ENCODE results near the gene MEGF6.

Gene MEGF6

GRCh38 chr1:3599286-3599811, 12.0 kb downstream of the MEGF6 start:
- Histone ChIP-seq H3K27ac (ENCODE audit: poor library complexity, severe bottlenecking) (no peak overlapping the region), H3K9me3 (ENCODE audit: severe bottlenecking) (no peaks in the 10 kb centered on the region), H3K27me3 (ENCODE audit: insufficient read depth, poor library complexity, severe bottlenecking) (no peaks in the 10 kb centered on the region), H3K4me1 (ENCODE audit: insufficient read depth, poor library complexity, severe bottlenecking) (no peaks in the 10 kb centered on the region), H3K4me3 (ENCODE audit: severe bottlenecking) (no peak overlapping the region), H3K36me3 (ENCODE audit: low read depth) (no peaks in the 10 kb centered on the region)
- TF ChIP-seq CTCF (IDR thresholded peaks at IDR 0.05; ENCODE audit: poor library complexity, severe bottlenecking), result no peak
- no peak for ATAC-seq (ENCODE audit: low read depth)
- no peak for DNase-seq (ENCODE audit: low spot score)

- Histone ChIP-seq H3K27me3 (ENCODE audit: insufficient read depth, poor library complexity, severe bottlenecking) (no peaks in the 10 kb centered on the region), H3K27ac (ENCODE audit: poor library complexity, severe bottlenecking) (no peak overlapping the region), H3K4me3 (ENCODE audit: severe bottlenecking) (no peak overlapping the region), H3K36me3 (ENCODE audit: low read depth) (no peaks in the 10 kb centered on the region), H3K4me1 (ENCODE audit: insufficient read depth, poor library complexity, severe bottlenecking) (no peaks in the 10 kb centered on the region), H3K9me3 (ENCODE audit: severe bottlenecking) (no peaks in the 10 kb centered on the region)
- DNase-seq (ENCODE audit: low spot score) (no peak), ATAC-seq (ENCODE audit: low read depth) (no peak)
- TF ChIP-seq CTCF (IDR thresholded peaks at IDR 0.05; ENCODE audit: poor library complexity, severe bottlenecking), result no peak
Measured at GRCh38 chr1:3598522-3599285, 12.6 kb downstream of the MEGF6 start.

GRCh38 chr1:3598051-3598491, 13.2 kb downstream of the MEGF6 start:
- H3K27ac ChIP-seq (ENCODE audit: poor library complexity, severe bottlenecking), result no peak overlapping the region
- no peak overlapping the region for H3K4me3 ChIP-seq (ENCODE audit: severe bottlenecking)
- DNase-seq (ENCODE audit: low spot score), result no peak
- no peaks in the 10 kb centered on the region for H3K4me1 ChIP-seq (ENCODE audit: insufficient read depth, poor library complexity, severe bottlenecking)
- no peaks in the 10 kb centered on the region for H3K36me3 ChIP-seq (ENCODE audit: low read depth)
- no peak for TF ChIP-seq CTCF (IDR thresholded peaks at IDR 0.05; ENCODE audit: poor library complexity, severe bottlenecking)
- H3K27me3 ChIP-seq (ENCODE audit: insufficient read depth, poor library complexity, severe bottlenecking), result no peaks in the 10 kb centered on the region
- ATAC-seq (ENCODE audit: low read depth), result no peak
- no peaks in the 10 kb centered on the region for H3K9me3 ChIP-seq (ENCODE audit: severe bottlenecking)

DNA sequence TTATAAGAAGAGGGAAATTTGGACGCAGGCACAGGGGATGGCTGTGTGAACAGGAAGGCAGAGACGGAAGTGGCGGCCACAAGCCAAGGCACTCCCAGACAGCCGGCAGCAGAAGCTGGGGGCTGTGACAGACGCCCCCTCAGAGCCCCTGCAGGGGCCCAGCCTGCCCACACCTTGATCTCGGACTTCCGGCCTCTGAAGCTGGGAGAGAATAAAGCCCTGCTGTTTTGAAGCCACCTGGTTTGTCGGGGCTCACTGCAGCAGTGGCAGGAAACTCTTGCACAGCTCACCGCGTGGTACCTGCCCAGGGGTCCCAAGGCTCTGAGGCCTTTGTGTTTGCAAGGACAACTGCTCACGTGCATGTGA, 13.7 kb downstream of the MEGF6 start:
- Histone ChIP-seq H3K9me3 (ENCODE audit: severe bottlenecking) (no peaks in the 10 kb centered on the region), H3K4me1 (ENCODE audit: insufficient read depth, poor library complexity, severe bottlenecking) (no peaks in the 10 kb centered on the region), H3K27ac (ENCODE audit: poor library complexity, severe bottlenecking) (no peak overlapping the region), H3K4me3 (ENCODE audit: severe bottlenecking) (no peak overlapping the region), H3K36me3 (ENCODE audit: low read depth) (no peaks in the 10 kb centered on the region), H3K27me3 (ENCODE audit: insufficient read depth, poor library complexity, severe bottlenecking) (no peaks in the 10 kb centered on the region)
- TF ChIP-seq CTCF (IDR thresholded peaks at IDR 0.05; ENCODE audit: poor library complexity, severe bottlenecking), result no peak
- ATAC-seq (ENCODE audit: low read depth), result no peak
- no peak for DNase-seq (ENCODE audit: low spot score)
